Measurements from ENCODE around the gene NSMCE1.
"Not testable (repeated sequence)": the region's sequence is repeated elsewhere in the genome, so short reads cannot be mapped to it uniquely, and the experiment has no call there.

NSMCE1 gene

DNA sequence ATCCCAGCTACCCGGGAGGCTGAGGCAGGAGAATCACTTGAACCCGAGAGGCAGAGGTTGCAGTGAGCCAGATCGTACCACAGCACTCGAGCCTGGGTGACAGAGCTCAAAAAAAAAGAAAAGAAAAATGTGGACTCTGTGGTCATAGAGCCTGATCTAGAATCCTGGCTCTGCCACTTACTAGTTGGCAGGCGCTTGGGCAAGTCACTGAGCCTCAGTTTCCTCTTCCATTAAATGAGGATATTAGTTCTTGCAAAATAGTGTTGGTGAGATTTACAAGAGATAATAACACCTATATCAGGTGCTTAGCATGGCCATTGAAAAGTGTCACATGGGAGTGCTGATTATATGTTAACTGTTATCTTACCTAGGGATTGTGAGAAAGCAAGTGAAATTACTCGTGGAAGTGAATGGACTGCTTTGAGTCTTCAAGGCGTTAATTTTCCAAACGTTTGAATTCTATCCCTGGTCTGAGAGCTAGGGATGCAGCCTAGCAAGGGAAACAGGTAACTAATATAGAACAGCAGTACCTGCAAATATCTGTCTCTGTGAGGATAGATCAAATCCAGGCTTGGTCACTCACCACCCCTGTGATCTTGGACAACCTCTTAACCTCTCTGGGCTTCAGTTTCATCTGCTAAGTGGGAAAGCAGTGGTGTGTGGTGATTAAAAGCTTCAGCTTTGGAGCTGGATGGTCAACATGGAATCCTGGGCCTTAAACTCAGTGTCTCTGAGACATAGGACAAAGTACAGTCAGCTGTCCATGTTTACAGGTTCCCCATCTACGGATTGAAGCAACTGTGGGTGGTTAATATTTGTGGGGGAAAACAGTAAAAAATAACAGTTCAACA lies 953 bp upstream of the NSMCE1 start:
- DNase-seq, result no peak

DNA sequence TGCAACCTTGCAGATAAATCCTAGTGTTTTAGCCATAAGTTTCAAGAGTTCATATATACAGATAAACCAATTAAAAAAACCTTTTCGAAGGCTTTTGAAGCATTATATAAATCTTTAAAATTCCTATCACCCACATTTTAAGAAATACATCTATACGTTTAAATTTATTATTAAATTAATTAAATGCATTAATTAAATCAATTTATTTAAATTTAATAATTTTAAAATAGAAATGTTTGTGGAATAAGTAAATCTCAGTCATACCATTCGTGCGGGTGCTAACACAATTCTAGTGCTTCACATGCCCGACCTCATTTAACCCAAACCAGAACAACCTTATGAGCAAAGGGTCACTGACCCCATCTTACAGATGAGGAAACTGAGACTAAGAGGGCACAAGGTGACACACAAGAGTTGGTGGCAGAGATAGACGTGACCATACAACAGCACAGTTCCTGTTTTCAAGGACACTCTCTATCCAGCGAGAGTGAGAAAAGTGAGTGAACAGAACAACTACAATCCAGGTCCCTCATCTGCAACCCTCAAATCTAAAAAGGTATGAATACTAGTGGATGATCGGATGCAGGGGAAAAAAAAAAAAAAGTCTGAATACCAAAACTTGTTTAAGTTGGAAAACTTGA lies 1.4 kb downstream of the NSMCE1 start:
- no peak for DNase-seq

DNA sequence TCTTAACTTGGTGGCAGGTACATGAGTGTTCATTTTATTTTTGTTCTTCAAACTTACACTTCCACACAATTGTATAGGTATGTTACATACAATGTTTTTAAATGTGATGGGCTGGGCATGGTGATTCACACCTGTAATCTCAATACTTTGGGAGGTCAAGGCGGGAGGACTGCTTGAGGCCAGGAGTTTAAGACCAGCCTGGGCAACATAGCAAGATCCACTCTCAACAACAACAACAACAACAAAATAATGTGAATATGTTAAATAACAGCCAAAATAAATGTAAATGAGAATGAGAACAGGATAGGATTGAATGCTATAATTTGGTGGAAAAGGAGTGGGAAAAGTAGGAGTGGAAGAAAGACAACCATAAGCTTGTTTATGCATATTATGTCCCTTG lies 2.6 kb downstream of the NSMCE1 start:
- DNase-seq, result no peak

DNA sequence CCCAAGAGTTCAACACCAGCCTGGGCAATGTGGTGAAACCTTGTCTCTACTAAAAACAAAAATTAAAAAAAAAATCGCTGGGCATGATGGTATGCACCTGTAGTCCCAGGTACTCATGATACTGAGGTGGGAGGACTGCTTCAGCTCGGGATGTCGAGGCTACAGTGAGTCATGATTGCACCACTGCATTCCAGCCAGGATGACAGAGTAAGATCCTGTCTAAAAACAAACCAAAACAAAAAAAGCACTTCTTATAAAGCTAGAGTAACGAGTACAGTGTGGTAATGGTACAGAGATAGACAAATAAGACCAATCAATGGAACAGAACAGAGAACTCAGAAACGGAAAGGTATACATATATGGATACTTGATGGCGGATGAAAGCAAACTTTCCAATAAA lies 4.4 kb downstream of the NSMCE1 start:
- DNase-seq, result no peak

DNA sequence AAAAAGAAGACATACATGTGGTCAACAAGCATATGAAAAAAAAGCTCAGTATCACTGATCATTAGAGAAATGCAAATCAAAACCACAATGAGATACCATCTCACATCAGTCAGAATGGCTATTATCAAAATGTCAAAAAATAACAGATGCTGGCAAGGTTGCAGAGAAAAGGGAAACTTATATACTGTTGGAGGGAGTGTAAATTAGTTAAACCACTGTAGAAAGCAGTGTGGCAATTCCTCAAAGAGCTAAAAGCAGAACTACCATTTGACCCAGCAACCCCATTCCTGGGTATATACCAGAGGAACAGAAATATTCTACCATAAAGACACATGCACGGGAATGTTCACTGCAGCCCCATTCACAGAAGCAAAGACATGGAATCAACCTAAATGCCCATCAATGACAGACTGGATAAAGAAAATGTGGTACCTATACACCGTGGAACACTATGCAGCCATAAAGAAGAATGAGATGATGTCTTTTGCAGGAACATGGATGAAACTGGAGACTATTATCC lies 5.6 kb downstream of the NSMCE1 start:
- not testable (repeated sequence) for DNase-seq

DNA sequence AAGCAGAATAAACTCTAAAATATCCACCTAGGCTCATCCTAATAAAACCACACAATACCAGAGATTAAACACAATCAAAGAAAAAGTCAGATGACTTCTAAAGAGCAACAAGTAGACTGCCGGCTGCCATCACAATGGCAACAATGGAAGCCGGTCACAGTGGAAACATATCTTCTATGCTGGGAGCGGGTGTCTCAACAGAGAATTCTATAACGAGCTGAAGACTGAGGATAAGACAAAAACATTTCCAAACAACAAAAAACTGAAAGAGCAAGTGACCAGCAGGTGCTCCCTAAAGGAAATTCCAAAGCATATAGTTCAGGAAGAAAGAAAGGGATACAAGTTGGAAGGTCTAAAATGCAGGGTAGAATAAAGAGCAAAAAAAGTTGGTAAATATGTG lies 8.9 kb downstream of the NSMCE1 start:
- no peak for DNase-seq

DNA sequence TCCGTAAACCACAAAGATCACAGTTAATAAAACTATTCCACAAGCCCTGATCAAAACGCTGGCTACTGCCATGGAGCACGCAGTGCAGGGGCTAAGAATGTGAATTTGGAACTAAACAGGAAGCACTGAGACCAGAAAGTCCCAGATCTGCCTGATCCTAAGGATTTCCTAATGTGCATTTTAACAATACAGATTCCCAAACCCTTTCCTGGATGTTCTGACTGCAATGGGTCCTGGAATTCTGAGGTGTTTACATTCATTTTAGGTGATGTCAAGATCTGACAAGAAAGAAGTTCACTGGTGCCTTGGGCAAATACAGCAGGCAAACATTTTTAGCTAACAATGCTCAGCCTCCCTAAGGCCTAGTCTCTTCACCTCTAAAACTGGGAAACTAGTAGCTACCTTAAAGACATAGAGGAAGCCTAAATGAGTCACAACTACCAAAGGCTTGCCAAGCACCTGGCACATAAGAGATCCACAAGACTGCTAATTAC lies 10.3 kb downstream of the NSMCE1 start:
- DNase-seq, result no peak

DNA sequence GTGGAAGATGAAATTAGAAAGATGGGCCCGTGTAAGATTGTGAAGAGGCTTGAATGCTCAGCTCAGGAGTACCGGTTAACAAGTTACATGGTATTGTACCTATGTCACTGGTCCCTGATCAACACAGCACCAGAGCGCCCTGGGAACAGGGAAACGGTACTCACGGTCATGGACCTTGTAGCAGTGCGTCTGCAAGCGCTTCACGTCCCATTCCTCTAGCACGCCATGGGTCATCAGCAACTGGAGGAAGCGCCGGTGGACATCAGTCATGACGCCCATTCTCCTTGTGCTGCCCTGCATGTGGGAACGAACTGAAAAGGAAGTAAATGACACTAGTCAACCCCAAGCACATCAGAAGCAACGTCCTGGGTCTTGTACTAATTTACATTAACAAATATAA lies 11.3 kb downstream of the NSMCE1 start:
- DNase-seq, result no peak

DNA sequence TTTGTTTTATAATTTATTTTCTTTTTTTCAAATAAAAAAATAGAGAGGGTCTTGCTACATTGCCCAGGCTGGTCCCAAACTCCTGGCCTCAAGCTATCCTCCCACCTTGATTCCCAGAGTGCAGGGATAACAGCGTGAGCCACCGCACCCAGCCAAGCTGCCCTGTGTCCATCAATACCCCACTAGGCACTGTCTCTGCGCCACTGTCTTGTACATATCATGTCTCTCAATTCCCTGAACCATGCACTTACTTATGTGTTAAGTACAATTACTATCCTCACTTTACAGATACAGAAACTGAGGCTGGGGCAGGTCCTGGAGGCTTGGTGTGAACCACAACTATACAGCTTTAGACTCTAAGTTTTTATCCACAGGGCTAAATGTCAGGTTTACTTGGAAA lies 11.7 kb downstream of the NSMCE1 start:
- DNase-seq, result no peak

DNA sequence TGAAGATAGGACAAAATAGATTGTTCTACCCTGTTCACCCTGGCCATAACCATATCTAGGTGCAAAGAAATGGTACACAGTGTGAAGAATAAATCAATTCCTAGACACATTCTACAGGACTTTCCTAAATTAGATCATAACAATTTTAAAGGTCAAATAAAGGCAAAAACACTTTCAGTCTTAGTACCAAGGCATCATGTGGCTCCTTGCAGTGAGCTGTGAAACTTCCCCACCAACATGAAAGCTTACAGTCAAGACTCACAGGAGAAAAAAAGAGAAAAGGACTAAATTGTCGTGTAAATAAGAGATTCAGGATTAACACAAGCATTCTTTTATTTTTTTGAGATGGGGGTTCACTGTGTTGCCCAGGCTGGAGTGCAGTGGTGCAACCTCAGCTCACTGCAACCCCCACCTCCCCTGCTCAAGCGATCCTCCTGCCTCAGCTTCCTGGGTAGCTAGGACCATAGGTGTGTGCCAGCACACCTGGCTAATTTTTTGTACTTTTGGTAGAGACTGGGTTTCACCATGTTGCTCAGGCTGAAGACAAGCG lies 14.2 kb downstream of the NSMCE1 start:
- DNase-seq, result no peak

DNA sequence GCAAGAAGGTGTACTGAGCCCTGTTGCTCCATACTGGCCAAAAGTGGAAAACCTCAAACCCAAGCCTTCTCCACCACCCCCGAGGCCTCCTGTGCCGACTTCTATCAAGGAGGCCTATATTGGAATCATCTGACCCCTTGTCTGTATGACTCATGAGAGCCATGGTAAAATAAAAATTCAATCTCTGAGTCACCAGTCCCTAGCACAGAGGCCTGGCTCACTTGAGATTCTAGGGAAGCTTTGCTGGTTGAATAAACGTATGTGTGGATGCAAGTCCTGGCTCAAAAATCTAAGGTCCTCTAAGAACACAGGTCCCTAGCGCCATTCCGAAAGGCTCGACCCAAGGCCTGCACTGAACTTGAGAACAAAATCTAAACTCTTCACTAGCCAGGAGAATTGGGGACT lies 15.0 kb downstream of the NSMCE1 start:
- DNase-seq, result no peak

DNA sequence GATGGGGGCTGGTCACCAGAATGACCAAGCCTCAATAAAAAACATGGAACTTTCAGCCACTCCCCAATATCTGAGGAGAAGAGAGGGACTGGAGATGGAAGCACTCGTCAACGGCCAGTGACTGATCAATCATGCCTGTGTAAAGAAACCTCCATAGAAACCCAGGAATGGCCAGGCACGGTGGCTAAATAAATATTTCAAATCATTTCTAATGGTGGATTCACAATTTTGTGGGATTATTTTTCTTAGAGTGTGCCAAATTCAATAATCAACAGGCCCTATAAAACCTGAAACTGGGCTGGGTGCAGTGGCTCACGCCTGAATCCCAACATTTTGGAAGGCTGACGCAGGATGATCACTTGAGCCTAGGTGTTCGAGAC lies 16.4 kb downstream of the NSMCE1 start:
- DNase-seq, result no peak

DNA sequence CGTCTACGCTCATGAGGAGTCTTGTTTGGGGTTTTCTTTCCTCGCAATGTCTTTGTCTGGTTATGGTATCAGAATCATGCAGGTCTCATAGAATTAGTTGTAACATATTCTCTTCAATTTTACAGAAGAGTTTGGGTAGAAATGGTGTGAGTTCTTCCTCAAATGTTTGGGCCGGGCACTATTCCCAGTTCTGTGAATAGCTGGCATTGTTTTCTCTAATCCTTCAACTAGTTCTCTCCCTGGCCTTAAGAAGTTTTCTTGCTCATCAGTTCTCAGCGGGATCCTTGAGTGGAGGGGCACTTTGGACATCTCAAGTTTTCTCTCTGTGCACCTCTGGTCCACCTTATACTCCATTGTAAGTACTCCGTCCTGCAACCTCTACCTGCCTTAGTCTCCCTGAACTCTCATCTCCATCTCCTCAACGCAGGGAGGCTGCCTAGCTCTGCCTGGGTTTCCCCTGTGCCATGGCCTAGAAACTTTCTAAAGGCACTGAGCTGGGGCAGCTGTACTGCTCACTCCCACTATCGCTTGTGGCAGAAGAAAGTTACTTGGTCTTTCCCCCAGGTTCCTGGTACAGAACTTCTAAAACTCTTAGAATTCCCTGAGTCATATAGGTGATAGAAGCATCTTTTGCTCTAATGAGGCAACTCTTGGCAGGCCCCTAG lies 16.9 kb downstream of the NSMCE1 start:
- DNase-seq, result no peak

DNA sequence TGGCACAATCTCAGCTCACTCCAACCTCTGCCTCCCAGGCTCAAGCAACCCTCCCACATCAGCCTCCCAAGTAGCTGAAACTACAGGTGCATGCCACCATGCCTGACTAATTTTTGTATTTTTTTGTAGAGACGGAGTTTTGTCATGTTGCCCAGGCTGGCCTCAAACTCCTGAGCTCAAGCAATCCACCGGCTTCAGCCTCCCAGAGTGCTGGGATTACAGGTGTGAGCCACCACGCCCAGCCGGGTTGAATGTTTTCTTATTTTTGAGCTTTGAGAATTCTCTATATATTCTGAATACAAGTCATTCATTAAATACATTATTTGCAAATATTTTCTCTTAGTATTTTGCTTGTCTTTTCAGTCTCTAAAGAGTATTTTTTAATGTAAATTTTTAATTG lies 19.7 kb downstream of the NSMCE1 start:
- not testable (repeated sequence) for DNase-seq

DNA sequence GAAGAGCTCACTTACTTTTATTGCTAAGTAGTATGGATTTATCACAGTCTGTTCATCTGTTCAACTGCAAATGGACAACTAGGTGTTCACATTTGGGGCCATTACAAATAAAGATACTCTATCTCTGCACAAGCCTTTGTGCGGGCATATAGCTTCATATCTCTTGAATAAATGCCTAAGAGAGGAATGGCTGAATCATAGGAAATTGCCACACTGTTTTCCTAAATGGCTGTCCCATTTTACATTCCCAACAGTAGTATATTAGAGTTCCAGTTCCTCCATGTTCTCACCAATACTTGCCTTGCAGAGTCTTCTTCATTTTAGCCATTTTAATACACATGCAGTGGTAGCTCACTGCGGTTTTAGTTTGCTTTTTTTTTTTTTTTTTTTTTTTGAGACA lies 20.5 kb downstream of the NSMCE1 start:
- DNase-seq, result no peak

DNA sequence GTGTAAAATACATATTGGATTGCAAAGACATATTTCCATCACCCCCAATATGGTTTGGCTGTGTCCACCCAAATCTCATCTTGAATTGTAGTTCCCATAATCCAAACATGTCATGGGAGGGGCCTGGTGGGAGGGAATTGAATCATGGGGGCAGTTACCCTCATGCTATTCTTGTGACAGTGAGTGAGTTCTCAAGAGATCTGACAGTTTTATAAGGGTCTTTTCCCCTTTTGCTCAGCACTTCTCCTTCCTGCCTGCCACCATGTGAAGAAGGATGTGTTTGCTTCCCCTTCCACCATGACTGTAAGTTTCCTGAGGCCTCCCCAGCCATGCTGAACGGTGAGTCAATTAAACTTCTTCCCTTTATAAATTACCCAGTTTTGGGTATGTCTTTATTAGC lies 21.5 kb downstream of the NSMCE1 start:
- DNase-seq, result not testable (repeated sequence)

DNA sequence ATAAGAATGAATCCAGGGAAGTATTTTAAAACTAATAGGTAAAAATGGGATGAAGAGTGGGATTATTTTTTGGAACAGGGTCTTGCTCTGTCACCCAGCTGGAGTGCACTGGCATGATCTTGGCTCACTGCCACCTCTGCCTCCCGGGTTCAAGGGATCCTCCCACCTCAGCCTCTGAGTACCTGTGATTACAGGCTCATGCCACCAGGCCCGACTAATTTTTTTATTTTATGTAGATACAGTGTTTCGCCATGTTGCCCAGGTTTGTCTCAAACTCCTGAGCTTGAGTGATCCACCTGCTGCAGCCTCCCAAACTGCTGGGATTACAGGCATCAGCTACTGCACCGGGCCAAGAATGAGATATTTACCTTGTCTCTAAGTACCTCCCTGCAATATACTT lies 22.1 kb downstream of the NSMCE1 start:
- no peak for DNase-seq

DNA sequence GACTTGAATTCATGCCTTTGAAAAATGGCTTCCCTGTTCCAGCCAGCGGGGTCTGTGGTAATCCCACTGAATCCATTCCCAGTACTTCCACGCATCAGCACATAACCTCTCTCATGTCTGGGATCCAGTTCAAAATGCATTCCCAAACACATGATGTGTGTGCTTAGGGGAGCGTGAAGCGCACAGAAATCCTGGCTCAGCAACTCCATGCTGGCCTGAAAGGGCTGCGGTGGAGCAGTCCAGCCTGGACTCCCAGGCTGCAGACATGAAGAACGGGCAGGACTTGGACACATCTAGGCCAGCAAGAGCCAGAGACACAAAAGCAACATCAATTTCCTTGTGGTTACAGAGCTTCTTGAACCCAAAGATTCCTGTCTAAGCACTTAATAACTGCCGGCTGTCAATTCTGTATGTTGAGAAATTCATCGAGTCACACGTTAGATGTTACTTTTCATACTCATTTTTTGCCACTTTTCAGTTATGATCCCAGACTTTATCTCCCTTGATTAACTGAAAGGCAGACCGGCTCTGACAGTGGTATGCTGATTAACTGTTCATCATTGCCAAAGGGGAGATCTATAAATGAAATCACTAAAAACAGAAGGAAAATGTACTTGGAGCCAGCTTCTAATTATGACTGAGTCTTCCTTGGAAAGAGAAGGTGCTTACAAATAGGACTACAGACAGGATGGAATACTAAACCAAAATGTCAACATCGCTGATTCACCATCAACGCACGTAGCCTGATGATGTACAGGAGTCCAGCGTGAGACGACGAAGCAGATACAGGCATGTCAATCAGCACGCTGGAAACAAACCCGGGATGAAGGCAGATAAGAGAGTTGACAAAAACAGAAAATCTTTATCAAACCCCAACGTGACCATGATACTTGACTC lies 23.0 kb downstream of the NSMCE1 start:
- no peak for DNase-seq

DNA sequence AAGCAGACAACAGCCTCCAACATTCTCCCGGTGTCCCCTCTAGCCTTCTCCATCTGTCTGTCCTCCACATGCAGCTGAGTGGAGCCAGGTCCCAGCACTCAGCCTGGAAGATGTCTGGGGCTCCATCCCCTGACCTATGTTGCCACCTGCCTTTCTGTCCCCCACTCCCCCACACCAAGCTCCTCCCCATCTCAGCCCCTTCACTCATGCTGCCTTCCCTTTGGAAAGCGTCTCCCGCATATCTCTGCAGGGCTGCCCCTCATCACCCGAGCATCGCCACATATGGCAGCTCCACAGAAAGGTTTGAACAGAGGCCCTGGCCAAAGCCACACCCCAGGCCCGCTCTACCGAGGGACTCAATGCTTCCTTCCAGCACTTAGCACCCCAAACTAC lies 24.2 kb downstream of the NSMCE1 start:
- DNase-seq, result no peak

DNA sequence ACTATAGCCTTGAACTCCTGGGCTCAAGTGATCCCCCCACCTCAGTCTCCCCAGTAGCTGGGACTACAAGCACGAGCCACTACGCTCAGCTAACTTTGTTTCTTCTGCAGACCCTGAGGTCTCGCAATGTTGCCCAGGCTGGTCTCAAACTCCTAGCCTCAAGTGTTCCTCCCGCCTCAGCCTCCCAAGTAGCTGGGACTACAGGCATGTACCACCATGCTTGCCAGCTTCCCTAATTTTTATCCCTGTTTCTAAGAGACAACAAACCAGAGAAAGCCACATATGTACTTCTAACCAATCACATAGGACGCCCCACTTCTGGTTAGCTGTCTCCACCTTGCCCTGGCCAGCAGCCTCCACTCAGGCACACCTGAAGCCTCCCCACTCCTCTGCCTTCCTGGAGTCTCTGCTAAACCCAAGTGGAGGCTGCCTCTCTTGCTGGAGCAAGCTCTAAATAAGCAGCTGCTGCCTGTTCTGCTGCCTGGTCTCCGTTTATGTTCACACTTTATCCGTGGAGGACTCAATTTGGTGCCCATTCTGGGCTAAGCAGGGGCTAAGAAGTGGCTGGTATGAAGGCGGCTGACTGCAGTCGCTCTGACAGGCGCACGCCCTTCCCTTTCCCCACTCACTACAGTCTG lies 24.7 kb downstream of the NSMCE1 start:
- DNase-seq, result no peak

DNA sequence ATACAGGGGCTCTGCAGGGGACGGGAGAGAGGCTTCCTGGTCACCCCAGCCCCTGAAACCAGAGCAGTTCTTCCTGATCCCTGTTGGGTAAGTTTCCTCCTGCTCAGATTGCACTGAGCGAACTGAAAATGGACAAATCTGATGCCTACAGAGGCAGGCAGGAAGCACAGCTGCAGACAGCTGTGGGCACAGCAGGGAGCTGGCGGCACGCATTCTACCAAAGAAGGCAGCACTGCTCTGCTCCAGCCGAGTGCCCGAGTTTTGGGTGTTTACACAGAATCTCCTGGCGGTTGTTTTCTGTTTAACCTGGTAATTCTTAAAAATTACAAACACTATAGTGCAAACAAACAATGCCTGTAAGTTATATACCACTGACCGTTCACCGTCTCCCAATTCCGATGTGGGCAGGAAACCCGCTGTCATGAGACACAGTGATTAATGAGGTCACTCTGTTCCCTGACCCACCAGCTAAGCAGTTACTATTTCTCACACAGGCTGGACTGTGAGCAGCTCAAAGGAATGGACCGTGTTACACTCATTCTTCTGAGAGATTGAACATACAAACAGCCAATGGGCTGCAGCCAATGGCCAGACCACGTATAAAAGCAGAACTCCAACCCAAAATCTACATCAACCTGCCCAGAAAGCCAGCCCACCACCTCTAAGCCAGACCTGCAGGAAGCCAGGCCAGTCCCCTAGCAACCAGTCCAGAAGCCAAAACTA lies 25.5 kb downstream of the NSMCE1 start:
- no peak for DNase-seq

Data from activated T-cell treated with anti-CD3 and anti-CD28 coated beads for 4 hours (primary cell).